Omental fat pad (tissue), 4 donors: ENCODE data around the gene ARHGAP6. TPM values are rescaled to one million over a fixed set of nuclear protein-coding genes. Genes with fewer than 3 reads are reported as not detected.

Experiments
- ATAC-seq: fragments of 150-250 bp; one replicate; pipeline ENCODE4 v1.9.1; 2016; ENCODE audit warnings: mild to moderate bottlenecking, moderate library complexity; ENCODE audit not compliant: low FRiP score
- DNase-seq: peaks from one replicate; pipeline ENCODE4 v3.0.0-alpha.2; 2019; ENCODE audit warnings: low spot score
- CTCF ChIP-seq, 3 donors: fragments of 450-650 bp; IDR thresholded peaks; one replicate each; pipeline ENCODE4 v1.5.1; 2016 to 2017; ENCODE audit warnings: antibody characterized with exemption in 3 of 3, mild to moderate bottlenecking in 3 of 3, moderate library complexity in 2 of 3
- total RNA-seq, 4 donors: library from RNA; depleted of rRNA; stranded (reverse); fragments of >200 nt; gene quantifications; one replicate each; pipeline ENCODE4 v1.1.0, GENCODE V29; 2016

Gene ARHGAP6
- total RNA-seq, 4 donors from 2014 or later: 20.4 to 45.5 (median 25.1) TPM

GRCh38 chrX:11393949-11394654, 271.6 kb downstream of the ARHGAP6 start:
- TF ChIP-seq CTCF (IDR thresholded peaks at IDR 0.05): no peak
- ATAC-seq: no peak
- no peak for DNase-seq

GRCh38 chrX:11386812-11387211, 278.9 kb downstream of the ARHGAP6 start:
- no peak for ATAC-seq
- no peak for TF ChIP-seq CTCF (IDR thresholded peaks at IDR 0.05)
- no peak for DNase-seq

GRCh38 chrX:11386001-11386523, 279.7 kb downstream of the ARHGAP6 start:
- ATAC-seq: peak; percentile 62
- no peak for DNase-seq
- no peak for TF ChIP-seq CTCF (IDR thresholded peaks at IDR 0.05)

- no peak for ATAC-seq
- no peak for TF ChIP-seq CTCF (IDR thresholded peaks at IDR 0.05)
- no peak for DNase-seq
These were observed 282.8 kb downstream of the ARHGAP6 start for GRCh38 chrX:11382930-11383329.

GRCh38 chrX:11381464-11381863, 284.3 kb downstream of the ARHGAP6 start:
- no peak for TF ChIP-seq CTCF (IDR thresholded peaks at IDR 0.05)
- ATAC-seq (no peak), DNase-seq (no peak)

- TF ChIP-seq CTCF (IDR thresholded peaks at IDR 0.05): no peak
- no peak for ATAC-seq
- DNase-seq: no peak
These were observed 285.4 kb downstream of the ARHGAP6 start for GRCh38 chrX:11380187-11380844.

- no peak for DNase-seq
- no peak for TF ChIP-seq CTCF (IDR thresholded peaks at IDR 0.05)
- no peak for ATAC-seq
These were observed 289.6 kb downstream of the ARHGAP6 start for GRCh38 chrX:11376163-11376562.
